EL (cell line): Measurements from ENCODE around the gene F8.
"Not testable (repeated sequence)": the region's sequence is repeated elsewhere in the genome, so short reads cannot be mapped to it uniquely, and the experiment has no call there.

ENCODE experiments used
- DNase-seq: peaks from one replicate; pipeline ENCODE4 v3.0.0-alpha.2; 2016

F8 gene

DNA sequence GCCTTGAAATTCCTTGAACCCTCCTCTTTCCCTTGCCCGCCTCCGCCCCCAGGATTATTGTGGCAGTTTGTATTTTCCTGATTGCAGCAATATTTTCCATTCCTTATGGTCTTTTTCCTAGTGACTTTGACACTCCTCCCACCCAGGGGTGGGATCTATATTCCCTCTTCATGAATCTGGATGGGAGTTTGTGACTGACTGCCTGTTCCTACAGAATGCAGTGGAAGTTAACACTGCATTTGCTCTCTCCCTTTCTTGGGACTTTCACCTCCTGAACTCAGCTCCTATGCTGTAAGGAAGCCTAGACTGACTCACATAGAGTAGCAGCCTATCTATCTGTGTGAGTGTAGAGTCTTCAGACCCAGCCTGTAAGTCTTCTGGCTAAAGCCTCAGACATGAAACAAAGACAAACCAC, 6.4 kb upstream of the F8 start:
- peak; percentile 12 for DNase-seq

DNA sequence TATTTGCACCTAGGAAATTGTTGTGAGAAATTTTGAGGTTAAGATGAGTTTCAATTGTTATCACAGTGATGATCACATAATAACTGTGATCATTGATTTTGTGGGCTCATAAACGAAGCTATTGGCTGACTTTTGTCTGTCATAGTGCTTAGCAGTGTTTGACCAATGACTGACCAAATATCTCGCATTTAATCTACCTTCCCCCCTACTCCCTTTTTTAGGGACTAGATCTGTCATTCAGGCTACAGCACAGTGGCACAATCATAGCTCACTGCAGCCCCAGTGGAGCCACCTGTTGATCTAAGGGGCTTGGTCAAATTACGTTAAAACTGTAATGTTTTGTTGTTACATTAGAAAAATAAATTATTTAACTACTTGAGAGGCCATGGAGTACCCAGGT, 5.6 kb upstream of the F8 start:
- no peak for DNase-seq

DNA sequence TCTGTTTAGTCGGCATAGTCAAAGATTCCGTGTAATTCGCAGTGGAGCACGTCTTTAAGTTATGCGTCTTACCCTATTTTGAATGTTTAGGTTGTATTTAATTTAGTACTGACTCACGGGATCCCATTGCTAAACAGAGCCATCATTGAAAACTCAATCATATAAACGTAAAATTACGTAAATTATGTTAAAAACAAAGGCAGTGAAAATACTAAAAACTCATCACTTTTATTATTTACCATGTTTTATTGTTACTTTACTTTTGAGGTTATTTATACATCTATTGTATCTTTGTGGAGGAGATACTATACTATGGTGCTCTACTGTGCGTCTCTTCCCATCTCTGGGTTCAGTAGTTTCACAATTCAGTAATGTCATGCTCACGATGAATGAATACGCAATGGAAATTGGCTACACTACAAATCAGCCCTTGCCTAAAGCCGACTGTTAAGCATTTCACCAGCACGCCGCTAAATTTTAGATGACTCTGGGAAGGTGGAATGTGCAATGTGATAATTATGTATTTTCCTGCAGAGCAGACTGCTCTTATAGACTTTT, 5.1 kb upstream of the F8 start:
- peak; percentile 55 for DNase-seq

DNA sequence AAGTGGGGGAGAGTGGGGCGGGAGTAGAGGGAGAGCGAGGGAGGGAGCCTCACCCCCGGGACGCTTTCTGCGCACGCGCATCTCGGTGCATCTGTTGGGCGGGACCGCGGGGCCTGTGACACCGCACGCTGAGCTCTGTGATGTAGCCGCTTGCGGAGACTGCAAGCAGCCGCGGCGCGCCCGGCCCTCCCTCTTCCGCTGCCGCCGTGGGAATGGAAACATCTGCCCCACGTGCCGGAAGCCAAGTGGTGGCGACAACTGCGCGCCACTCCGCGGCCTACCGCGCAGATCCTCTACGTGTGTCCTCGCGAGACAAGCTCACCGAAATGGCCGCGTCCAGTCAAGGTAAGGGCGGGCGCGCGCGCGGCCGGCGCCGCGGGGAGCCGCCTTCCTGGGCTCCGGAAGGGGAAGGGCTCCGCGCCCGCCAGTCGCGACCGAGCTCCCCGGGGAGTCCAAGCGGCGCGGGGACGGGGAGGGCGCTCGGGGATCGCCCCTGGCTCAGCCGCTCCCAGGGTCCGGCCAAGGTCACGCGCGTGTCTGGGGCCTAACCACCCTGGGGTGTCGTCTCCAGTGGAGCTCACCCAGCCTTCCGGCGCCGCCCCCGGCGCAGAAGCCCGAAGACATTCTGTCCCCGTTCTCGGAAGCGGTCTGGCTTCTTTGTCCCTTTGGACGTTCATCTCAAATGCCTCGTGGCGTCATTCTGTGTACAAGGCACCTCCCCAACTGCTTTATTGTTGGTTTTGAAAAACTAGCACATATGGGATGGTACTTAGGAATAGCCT, 4.4 kb upstream of the F8 start, which contains the start of gene FUNDC2:
FUNDC2 (plus strand) TSS at position 118 of the 782 bp plus-strand sequence; CDS start at position 213, 95 bp downstream.
- peak; percentile 90 for DNase-seq

DNA sequence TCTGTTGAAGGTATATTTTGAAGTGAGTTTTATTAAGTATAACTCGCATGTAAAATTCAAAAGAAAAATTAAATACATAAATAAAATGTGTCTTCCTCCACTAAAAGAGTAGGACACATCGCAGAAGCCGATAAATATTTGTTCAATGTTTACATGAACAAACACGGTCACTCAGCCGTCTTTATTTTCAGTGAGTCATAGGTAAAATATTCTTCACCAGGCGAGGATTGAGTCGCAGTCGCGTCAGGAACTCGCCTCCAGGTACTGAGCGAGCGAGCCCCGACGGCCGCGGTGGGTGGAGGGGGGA, 3.9 kb upstream of the F8 start:
- no peak for DNase-seq

DNA sequence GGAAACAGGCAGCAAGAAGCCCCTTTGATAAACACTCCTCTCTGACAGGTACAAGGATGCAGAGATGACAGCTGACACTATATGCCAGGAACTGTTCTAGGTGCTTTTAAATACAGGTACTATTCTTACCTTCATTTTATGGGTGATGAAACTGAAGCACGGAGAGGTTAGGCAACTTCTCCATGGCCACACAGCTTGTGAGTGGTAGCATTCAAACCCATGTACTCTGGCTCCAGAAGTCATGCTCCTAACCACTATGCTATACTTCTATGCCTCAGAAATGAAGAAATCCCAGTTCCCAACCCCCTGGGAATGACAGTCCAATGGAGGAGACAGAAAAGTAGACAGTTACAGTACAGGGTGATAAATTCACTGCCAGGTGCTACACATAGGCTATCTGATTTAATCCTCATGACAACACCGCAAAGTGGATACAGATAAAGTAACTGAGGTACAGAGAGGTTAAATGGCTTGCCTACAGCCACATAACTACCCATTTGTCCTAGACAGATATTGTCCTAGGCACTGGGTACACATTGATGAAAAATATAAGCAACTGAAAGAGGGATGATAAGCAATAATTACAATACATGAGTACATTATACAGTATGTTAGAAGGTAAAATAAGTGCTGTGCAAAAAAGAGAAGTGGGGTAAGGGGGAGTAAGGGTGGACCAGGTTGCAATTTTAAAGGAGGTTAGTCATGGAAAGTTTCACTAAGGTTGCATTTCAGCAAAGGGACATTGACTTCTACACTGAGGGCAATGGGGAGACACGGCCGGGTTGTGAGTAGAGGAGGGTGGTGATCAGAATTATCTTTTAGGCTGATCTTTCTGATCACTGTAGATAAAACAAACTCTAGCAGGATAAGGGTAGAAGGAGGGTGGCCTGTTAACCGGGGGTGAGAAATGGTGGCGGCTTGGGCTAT, 1.6 kb upstream of the F8 start:
- no peak for DNase-seq

DNA sequence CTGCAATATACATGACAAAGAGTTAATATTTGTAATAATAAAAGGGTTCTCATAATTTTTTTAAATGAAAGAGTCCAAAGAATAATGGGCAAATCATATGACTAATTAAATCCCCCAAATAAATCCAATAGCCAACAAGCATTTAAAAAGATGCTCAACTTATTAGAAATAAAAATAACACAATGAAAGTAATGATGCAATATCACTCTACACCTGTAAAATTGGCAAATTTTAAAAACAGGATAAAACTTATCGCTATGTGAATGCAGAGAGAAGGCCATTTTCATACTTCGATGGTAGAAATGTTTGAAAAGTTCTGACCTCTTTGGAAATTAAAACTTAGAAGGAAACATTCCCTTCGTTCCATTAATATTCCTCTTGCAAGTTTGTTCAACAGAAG, 1.9 kb downstream of the F8 start:
- no peak for DNase-seq

DNA sequence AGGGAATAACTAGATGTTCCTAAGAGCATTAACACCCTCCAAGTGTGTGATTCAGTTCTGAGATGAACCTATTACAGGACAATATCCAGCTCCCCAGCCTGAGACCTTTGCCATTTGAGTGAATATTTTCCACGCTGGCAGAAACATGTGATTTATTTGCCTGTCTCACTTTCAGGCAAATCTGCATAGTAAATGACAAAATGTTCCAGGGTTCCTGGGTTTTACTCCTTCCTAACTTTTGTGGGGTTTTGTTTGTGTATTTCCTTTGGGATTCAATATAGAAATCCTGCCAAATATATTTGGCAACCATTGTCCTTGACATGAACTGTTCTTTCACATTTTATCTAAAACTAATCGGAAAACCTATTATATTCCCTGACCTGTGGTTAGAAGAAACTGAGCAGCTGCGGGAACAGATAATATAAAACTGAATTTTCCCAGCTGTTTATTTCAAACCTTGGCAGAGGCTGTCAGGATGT, 12.5 kb downstream of the F8 start:
- DNase-seq, result no peak

DNA sequence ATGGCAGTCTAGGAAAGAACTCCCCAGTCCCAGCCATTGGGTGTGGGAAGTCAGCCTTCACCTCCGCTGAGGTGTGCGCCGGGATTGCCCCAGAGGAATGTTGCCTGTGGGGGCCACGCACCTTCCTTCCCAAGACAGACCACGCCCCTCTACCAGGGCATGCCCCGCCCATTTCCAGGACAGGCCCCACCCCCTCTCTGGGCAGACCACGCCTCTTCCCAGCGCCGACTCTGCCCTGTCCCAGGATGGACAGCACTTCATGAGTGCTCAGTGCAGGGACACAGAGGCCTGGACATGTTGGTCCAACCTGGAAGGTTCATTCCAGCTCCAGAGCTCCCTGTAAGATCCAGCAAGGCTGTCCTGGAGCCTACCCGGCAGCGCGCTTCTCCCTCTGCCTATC, 13.9 kb downstream of the F8 start:
- not testable (repeated sequence) for DNase-seq

DNA sequence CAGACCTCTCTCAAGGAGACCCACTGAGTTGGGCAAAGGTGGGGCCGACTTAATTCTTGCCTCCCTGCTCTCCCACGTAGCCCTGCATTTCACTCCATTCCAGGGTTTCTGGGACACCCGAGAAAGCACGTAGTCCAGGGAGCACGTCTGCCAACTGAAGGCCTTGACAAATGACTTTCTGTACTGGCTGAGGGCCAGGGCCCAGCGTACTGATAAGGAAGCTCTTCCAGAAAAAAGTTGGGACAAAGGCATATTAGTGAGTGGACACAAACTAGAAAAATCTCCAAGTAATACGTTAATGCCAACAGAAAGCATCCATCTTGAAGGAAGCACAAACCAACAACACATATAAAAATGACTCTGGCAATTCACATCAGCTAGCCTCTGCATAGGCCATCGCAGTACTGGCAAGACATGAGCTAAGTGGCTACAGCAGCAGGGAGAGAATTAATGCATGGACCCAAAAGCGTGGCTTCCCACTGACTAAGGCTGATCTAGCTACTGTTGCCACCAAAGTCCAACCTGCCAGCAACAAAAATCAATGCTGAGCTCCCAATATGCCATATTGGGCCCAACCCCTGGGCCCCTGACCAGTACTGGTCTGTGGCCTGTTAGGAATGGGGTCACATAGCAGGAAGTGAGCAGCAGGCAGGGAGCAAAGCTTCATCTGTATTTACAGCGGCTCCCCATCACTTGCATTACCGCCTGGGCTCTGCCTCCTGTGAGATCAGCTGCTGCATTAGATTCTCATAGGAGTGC, 15.4 kb downstream of the F8 start:
- DNase-seq, result not testable (repeated sequence)

DNA sequence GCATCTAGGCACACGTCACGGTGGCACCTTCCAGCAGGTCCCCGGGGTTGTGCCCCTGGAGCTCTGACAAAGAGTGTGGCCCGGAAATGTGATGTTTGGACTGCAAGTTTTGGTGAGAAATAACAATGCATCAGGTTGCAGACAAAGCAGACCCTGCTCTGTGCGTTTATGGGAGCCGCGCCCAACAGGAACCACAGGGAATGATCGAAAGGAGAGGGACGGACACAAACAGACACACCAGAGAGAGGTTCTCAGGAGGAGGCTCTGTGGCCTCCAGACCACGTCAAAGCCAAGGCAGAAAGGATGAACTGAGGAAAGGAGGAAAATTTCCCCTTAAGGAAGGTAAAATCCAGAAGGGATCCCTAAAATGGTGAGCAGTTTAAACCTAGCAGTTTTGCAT, 16.1 kb downstream of the F8 start:
- DNase-seq, result not testable (repeated sequence)

DNA sequence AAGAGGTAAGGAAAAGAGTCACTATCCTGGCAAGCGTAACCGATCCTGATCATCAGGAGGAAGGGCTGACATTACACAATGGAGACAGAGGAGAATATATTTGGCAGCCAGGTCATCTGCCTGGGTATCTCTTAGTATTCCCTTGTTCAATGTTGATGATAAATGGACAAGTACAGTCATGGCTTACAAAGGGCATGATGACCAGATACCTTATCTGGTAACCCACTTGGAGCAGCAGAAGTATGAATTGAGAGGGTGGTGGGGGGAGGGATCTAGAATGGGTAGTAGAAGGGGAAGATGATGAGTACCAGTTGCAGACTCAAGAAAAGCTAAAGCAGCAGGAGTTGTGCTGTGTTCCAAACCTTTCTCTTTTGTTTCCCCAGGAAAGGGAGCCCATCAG, 17.3 kb downstream of the F8 start:
- no peak for DNase-seq

DNA sequence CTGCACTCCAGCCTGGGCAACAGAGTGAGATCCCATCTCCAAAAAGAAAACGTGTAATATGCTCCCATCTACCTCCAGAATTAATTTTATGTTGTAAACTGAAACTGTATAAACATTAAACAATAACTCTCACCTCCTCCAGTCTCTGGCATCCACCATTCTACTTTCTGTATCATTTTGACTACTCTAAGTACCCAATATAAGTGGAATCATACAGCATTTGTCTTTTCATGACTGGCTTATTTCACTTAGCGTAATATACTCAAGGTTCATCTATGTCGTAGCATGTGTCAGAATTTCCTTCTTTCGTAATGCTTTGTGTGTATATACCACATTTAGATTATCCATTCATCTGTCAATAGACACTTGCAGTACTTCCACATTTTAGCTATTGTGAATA, 20.6 kb downstream of the F8 start:
- no peak for DNase-seq

DNA sequence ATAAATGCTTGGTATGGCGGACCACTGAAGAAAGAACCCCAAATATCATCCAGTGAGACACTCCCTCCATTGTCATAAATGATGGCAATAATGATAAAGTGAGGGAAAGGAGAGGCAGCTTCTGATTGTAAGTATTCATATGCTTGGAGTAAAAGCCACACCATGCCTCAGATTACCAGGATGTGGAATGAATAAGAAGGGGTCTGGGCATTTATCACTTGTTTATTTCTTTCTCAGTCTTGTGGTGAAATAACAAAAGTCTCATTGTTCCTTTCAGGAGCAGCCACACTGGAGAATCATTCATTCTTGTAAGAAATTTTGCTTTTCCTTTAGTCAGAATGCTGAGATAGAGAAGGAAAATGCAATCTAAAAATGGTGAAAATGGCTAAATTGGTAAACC, 21.7 kb downstream of the F8 start:
- no peak for DNase-seq

DNA sequence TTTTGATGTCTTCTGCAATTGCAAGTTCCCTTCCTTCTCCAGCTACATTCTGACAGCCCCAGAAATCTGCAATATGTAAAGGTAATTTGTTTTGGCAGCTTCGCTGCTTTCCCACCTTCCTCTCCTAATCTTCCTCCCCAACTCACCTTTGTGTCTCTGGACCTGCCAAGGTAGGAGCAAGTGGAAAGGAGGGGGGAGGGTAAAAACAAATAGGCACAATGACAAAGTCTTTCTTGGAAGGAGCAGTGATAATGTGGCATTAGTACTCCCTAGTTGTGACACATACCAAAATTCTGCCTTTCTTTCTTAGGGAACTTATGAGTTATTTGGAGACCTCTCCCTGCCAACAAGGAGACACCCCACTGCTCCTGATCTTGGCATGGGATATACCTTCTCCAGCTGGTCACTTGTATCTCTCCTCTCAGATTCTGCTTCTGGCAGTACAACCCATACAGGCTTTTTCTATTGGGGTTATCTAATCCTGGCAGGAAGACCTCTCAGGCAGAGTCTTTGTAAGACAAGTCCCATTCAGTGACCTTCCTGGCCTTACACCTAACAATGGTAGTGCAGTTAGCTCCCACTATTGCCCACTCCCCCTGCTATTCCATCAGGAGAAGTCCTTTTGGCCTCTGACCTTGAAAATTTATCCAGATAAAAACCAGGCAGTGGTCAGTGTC, 24.2 kb downstream of the F8 start:
- no peak for DNase-seq

DNA sequence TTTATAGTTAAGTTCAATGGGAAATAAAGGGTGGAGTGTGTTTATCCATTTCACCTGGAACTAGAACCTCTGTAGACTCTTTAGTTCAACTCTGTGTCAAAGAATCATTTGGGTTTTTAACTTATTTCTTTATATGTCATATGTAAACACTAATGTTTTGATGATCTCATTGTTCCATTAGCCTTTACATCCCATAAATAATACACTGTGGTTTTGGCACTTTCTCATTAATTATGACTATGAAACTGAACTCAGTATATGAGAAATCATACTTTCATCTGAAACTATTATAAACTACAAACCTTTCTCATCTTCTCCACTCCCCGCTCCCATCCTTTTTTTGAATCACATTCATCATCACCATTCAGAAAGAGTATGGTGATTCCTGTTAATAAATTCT, 31.0 kb downstream of the F8 start:
- no peak for DNase-seq

DNA sequence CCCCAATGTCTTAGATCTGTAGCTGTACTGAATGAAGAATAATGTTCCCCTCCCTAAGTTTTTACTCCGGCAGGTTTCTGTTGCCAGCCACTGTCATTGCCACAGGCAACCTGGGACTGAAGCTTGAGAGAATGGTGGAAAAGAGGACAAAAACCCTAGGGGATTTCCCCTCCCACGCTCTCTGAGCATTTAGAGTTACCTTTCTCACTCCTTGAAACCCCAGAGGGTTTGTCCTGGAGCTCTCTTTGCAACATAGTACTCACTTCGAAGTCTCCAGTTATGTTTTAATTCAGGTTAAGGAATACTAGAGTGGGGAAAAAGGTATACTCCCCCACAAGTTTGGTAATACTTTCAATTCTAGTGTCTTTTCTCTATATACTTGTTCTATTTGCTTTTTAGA, 31.5 kb downstream of the F8 start:
- DNase-seq, result no peak

DNA sequence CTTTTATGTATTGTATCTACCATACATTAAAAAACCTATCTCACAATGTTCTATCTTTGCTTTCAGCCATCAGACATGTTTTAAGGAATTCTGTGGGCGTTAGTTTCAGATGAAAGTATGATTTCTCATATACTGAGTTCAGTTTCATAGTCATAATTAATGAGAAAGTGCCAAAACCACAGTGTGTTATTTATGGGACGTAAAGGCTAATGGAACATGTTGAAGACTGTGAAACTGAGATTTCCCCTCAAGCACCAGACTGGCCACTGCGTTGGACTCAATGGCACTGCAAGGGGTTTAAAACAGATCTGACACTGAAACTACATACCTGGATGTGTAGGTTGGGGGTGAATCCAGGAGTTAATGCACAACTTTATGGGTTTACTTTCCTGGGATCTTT, 32.0 kb downstream of the F8 start:
- DNase-seq, result no peak

DNA sequence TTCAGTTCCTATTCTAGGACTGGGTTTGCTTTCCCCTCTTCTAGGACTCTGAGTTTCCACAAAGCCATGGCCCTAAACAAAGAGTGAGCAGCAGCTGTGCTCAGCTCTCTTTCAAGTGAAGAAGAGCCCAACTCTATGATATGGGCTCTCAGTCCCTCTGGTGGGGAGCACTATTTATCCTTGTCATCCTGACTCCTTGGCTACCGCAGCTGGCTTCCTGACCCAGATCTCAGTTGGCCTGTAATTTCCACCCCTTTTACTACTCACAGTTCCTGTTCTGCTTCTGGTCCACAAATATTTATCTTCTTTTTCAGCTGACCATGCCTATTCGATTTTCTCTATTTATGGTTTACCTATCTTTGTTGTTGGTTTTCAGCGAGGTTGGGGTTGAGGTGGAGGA, 33.8 kb downstream of the F8 start:
- DNase-seq, result no peak

DNA sequence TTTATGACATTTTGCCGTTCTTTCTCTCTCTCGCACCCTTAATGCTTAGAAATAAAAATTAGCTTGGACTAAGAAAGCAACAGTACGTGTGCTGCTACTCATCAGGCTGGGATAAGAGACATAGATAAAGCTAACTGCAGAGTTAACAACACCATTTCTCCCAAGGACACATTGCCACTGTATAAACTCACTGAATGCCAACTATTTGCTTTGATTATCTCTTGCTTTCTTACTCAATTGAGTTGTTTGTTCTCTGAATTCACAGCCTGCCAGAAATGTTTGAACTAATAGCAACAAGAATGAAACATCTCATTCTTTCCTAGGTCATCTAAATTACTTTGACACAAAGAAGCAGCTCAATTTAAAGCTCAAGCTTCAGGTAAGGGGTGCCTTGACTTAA, 34.6 kb downstream of the F8 start:
- no peak for DNase-seq

DNA sequence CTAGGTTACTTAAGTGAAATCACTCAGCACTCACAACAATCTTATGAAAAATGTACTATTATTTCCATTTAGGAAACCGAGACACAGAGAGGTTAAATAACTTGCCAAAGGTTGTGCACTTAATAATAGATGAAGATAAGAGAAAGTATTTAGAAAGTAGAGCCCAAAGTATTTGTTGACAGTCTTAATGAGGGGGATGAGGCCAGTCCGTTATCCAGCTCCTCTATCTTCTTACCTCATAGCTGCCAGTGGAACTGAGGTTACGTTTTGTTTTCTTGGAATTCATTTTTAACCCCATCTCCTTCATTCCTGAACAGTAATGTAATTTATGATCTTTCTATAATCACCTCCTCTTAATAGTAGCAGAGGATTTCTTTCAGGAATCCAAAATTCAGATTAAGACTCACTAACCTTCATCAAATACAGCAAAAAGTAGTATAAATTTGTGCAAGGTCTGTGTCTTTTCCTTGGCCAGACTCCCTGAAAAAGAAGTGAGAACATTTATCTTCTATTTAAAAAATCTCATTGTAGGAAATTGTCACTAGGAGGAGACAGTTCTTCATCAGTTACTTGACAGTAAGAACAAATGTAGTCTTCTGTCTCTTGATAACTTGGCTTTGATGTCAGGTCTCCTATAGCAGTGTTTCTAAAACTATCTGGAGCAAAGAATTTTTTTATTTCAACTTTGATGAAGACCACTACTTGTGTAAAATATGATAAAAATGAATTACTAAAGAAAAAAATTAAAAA, 35.5 kb downstream of the F8 start:
- no peak for DNase-seq

DNA sequence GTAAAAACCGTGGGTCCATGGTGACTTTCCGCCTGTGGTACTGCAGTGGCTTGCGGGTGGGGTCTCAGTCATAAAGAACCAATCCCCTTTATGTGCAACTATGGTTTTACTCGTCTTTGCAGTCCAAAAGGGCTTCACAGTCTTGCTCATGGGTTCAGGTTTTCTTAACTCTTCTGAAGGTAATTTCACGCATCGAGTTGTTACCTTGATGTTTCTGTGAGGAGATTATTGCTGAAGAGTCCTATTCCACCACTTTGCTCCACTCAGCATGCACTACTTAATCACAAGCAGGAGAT, 41.5 kb downstream of the F8 start:
- no peak for DNase-seq
